ENCODE results near the gene TRIM59. TPM values are rescaled to one million over a fixed set of nuclear protein-coding genes. Genes with fewer than 3 reads are reported as not detected.

The TRIM59 gene
- total and polyA plus RNA-seq, 10 of the 15 experiments (the other 5 are each of a cell fraction or from before 2014, with no cell fraction given): 14.4 to 105 (median 33.3) TPM

- TF ChIP-seq TCF3 (IDR thresholded peaks at IDR 0.05; ENCODE audit: borderline replicate concordance, insufficient read depth, low read depth, low read length): peak; percentile 32; the same call in 1 of the 2 replicates
- TF ChIP-seq ZNF207 (IDR thresholded peaks at IDR 0.05; ENCODE audit: borderline replicate concordance): peak; percentile 22; the same call in 1 of the 2 replicates
- peak; percentile 93 for TF ChIP-seq PML (IDR thresholded peaks at IDR 0.05; ENCODE audit: low read length)
- no peak for TF ChIP-seq FOS (IDR thresholded peaks at IDR 0.05; ENCODE audit: borderline replicate concordance, extremely low read depth, insufficient read length)
- peak; percentile 43; the same call in 1 of the 2 replicates for TF ChIP-seq RELB (IDR thresholded peaks at IDR 0.05; ENCODE audit: low read depth)
- TF ChIP-seq NRF1 (conservative IDR thresholded peaks at IDR 0.05; ENCODE audit: low read depth, low read length): peak; percentile 69
- no peak for TF ChIP-seq ZSCAN29 (IDR thresholded peaks at IDR 0.05)
- no peak for TF ChIP-seq PRDM15 (CRISPR knock-in tag; IDR thresholded peaks at IDR 0.05)
- peak; percentile 82 for TF ChIP-seq ATF7 (IDR thresholded peaks at IDR 0.05; ENCODE audit: low read depth)
- TF ChIP-seq BMI1 (IDR thresholded peaks at IDR 0.05; ENCODE audit: borderline replicate concordance): peak; percentile 55; the same call in 1 of the 2 replicates
- peak; percentile 71; the same call in 1 of the 2 replicates for TF ChIP-seq GABPA (IDR thresholded peaks at IDR 0.05; ENCODE audit: low read depth)
- peak; percentile 79 for TF ChIP-seq POLR2A (IDR thresholded peaks at IDR 0.05; ENCODE audit: low read depth, low read length)
- peak; percentile 26; the same call in 1 of the 2 replicates for TF ChIP-seq RB1 (IDR thresholded peaks at IDR 0.05; ENCODE audit: borderline replicate concordance)
- TF ChIP-seq HDAC2 (IDR thresholded peaks at IDR 0.05): peak; percentile 77; the same call in 1 of the 2 replicates
- peak; percentile 17; the same call in 1 of the 2 replicates for TF ChIP-seq CBFB (IDR thresholded peaks at IDR 0.05; ENCODE audit: low read depth)
- TF ChIP-seq EZH2 (IDR thresholded peaks at IDR 0.05; ENCODE audit: borderline replicate concordance, control insufficient read depth, low read depth, low read length): no peak
- TF ChIP-seq MTA3 (IDR thresholded peaks at IDR 0.05; ENCODE audit: borderline replicate concordance, low read length): no peak
- TF ChIP-seq MXI1 (IDR thresholded peaks at IDR 0.05; ENCODE audit: low read depth, low read length): peak; percentile 68
- 0 out of 2 replicates have a peak, but pooled peaks have one; percentile 34 for TF ChIP-seq TCF12 (IDR thresholded peaks at IDR 0.05; ENCODE audit: low read depth, low read length)
- no peak for TF ChIP-seq JUNB (IDR thresholded peaks at IDR 0.05)
- TF ChIP-seq E4F1 (IDR thresholded peaks at IDR 0.05; ENCODE audit: borderline replicate concordance, partially characterized antibody): no peak
- TF ChIP-seq CHD2 (IDR thresholded peaks at IDR 0.05; ENCODE audit: borderline replicate concordance, low read depth, low read length): peak; percentile 99
- no peak for TF ChIP-seq CBX3 (IDR thresholded peaks at IDR 0.05; ENCODE audit: borderline replicate concordance, low read depth)
These were observed 50.2 kb downstream of the TRIM59 start, which contains the start of the genes IFT80 and SMC4 (continued) for GRCh38 chr3:160399125-160400029.
